HepG2 (cell line): ENCODE measurements around the gene ACACB. TPM values are rescaled to one million over a fixed set of nuclear protein-coding genes. Genes with fewer than 3 reads are reported as not detected.
A peak's percentile ranks its signal among the peaks of the same experiment; 100 is the strongest.

Source experiments
- CEBPG ChIP-seq: IDR thresholded peaks from 2 replicates; pipeline ENCODE4 v1.6.1; 2016
- EZH2 ChIP-seq: conservative IDR thresholded peaks from 2 replicates; pipeline ENCODE4 v1.6.1; 2012; ENCODE audit warnings: mild to moderate bottlenecking, low read depth, low read length, moderate library complexity
- HNRNPK ChIP-seq: fragments of 200-400 bp; formaldehyde crosslinking; IDR thresholded peaks from 2 replicates; pipeline ENCODE4 v1.6.1; 2018; ENCODE audit warnings: low read length, low read depth, moderate library complexity, mild to moderate bottlenecking; ENCODE audit not compliant: poor library complexity, severe bottlenecking
- HOXA5 ChIP-seq: sonication (generic); formaldehyde crosslinking; IDR thresholded peaks from 2 replicates; pipeline ENCODE4 v1.4.0; 2020; ENCODE audit warnings: missing genetic modification reagents
- KLF15 ChIP-seq: sonication (generic); formaldehyde crosslinking; IDR thresholded peaks from 2 replicates; pipeline ENCODE4 v1.8.1; 2023; ENCODE audit warnings: borderline replicate concordance, mild to moderate bottlenecking, inconsistent platforms, missing genetic modification reagents, mixed read lengths
- SALL1 ChIP-seq: sonication (generic); formaldehyde crosslinking; IDR thresholded peaks from 2 replicates; pipeline ENCODE4 v1.8.0; 2022; ENCODE audit warnings: mild to moderate bottlenecking, missing genetic modification reagents
- SIX1 ChIP-seq: sonication (generic); formaldehyde crosslinking; IDR thresholded peaks from 2 replicates; pipeline ENCODE4 v1.4.0; 2020; ENCODE audit warnings: missing genetic modification reagents, borderline replicate concordance
- ZNF224 ChIP-seq: sonication (generic); formaldehyde crosslinking; IDR thresholded peaks from 2 replicates; pipeline ENCODE4 v1.5.0; 2020; ENCODE audit warnings: mild to moderate bottlenecking, missing genetic modification reagents
- ZNF232 ChIP-seq: sonication (generic); formaldehyde crosslinking; IDR thresholded peaks from 2 replicates; pipeline ENCODE4 v1.4.0; 2020; ENCODE audit warnings: missing genetic modification reagents, borderline replicate concordance
- ZNF558 ChIP-seq: sonication (generic); formaldehyde crosslinking; IDR thresholded peaks from 2 replicates; pipeline ENCODE4 v1.9.0; 2022; ENCODE audit warnings: mild to moderate bottlenecking, missing genetic modification reagents, borderline replicate concordance
- ZNF563 ChIP-seq: sonication (generic); formaldehyde crosslinking; IDR thresholded peaks from 2 replicates; pipeline ENCODE4 v1.8.0; 2022; ENCODE audit warnings: mild to moderate bottlenecking, moderate library complexity, missing genetic modification reagents
- ZNF777 ChIP-seq: sonication (generic); formaldehyde crosslinking; IDR thresholded peaks from 2 replicates; pipeline ENCODE4 v1.4.0; 2020; ENCODE audit warnings: missing genetic modification reagents
- polyA plus RNA-seq, 8 experiments: library from polyadenylated mRNA; depleted of rRNA in 3 of 8; stranded (reverse) in 7 of 8; unstranded in 1 of 8; fragments of >200 nt; fragmentation: Illumina TruSeq in 4 of 8; extraction: Trizol in 4 of 8; gene quantifications; 2 replicates each; pipeline versions ENCODE4 v1.2.1 to v1.2.3, GENCODE V29; 2011 to 2016; ENCODE audit warnings: low read depth in 4 of 8, missing spikeins in 1 of 8, mixed read lengths in 1 of 8; ENCODE audit not compliant: insufficient read depth in 1 of 8
- total RNA-seq, 5 experiments: library from RNA; depleted of rRNA; stranded (reverse); fragments of >200 nt; fragmentation: Illumina TruSeq; extraction: Trizol; gene quantifications; 2 replicates each; pipeline ENCODE4 v1.2.3, GENCODE V29; 2016; ENCODE audit warnings: low read depth in 1 of 5
- TF ChIP-seq, protein P1 (sequence below): IDR thresholded peaks from 2 replicates; pipeline ENCODE4 v1.6.1; 2016; ENCODE audit warnings: missing compliant biosample characterization, missing genetic modification reagents, borderline replicate concordance
- TF ChIP-seq, protein P2 (sequence below): sonication (generic); formaldehyde crosslinking; IDR thresholded peaks from 2 replicates; pipeline ENCODE4 v1.4.0; 2020; ENCODE audit warnings: missing genetic modification reagents
- TF ChIP-seq, protein P3 (sequence below): sonication (generic); formaldehyde crosslinking; IDR thresholded peaks from 2 replicates; pipeline ENCODE4 v1.9.0; 2021; ENCODE audit warnings: missing genetic modification reagents, borderline replicate concordance
- TF ChIP-seq, protein P4 (sequence below): IDR thresholded peaks from 2 replicates; pipeline ENCODE4 v1.6.1; 2016; ENCODE audit warnings: mild to moderate bottlenecking, missing biosample characterization, missing genetic modification reagents
- TF ChIP-seq, protein P5 (sequence below): conservative IDR thresholded peaks from 2 replicates; pipeline ENCODE4 v1.6.1; 2018; ENCODE audit warnings: missing genetic modification reagents

The ACACB gene
- total and polyA plus RNA-seq, 2 of the 13 experiments (the other 11 are each of a cell fraction or from before 2014, with no cell fraction given) = 6.2 to 8.6 TPM

DNA sequence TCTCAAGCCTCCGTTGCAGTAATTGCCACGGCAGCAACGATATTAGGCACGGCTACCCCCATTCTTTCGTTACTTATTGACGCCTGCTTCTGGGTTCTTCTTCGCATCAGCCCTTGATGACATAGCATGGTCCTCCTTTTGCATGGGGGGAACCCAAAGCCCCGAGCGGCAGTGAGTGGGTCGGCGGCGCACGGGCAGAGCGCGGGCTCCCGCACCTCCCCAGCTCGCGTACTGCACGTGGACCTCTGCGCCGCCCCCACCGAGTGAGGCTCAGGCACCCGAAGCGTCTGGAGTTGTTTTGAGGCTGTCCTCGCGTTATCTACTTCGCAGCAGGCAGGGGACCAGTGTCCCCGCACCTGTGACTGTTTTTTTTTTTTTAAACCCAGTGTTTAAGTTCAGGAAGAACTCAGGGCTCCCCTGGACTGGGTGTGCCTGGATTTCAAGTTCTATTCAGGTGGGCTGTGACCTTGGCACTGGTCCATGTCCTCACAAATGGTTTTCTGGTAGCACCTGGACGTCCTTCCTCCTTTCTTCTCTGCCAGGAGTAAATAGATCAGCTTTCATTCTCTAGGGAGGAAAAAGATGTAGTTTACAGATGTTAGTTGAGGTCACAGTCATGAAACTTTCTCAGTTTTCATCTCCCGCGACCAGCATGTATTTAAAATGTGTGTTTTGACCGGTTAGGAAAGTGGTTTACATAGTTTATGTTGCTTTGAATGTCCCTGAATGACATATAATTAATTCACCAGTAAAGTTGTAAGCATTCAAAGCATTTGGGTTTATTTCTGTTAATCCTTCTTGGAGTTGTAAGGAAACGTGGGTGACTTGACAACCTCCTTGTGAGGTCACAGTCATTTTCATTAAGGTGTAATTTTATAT is 194.1 kb downstream of the ACACB start (continued):
- TF ChIP-seq ZNF232 (CRISPR knock-in tag) = 0 out of 2 replicates have a peak, but pooled peaks have one; percentile 51
- TF ChIP-seq, protein P1, sequence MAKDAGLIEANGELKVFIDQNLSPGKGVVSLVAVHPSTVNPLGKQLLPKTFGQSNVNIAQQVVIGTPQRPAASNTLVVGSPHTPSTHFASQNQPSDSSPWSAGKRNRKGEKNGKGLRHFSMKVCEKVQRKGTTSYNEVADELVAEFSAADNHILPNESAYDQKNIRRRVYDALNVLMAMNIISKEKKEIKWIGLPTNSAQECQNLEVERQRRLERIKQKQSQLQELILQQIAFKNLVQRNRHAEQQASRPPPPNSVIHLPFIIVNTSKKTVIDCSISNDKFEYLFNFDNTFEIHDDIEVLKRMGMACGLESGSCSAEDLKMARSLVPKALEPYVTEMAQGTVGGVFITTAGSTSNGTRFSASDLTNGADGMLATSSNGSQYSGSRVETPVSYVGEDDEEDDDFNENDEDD = peak; percentile 25; the same call in 1 of the 2 replicates
- TF ChIP-seq, protein P2, sequence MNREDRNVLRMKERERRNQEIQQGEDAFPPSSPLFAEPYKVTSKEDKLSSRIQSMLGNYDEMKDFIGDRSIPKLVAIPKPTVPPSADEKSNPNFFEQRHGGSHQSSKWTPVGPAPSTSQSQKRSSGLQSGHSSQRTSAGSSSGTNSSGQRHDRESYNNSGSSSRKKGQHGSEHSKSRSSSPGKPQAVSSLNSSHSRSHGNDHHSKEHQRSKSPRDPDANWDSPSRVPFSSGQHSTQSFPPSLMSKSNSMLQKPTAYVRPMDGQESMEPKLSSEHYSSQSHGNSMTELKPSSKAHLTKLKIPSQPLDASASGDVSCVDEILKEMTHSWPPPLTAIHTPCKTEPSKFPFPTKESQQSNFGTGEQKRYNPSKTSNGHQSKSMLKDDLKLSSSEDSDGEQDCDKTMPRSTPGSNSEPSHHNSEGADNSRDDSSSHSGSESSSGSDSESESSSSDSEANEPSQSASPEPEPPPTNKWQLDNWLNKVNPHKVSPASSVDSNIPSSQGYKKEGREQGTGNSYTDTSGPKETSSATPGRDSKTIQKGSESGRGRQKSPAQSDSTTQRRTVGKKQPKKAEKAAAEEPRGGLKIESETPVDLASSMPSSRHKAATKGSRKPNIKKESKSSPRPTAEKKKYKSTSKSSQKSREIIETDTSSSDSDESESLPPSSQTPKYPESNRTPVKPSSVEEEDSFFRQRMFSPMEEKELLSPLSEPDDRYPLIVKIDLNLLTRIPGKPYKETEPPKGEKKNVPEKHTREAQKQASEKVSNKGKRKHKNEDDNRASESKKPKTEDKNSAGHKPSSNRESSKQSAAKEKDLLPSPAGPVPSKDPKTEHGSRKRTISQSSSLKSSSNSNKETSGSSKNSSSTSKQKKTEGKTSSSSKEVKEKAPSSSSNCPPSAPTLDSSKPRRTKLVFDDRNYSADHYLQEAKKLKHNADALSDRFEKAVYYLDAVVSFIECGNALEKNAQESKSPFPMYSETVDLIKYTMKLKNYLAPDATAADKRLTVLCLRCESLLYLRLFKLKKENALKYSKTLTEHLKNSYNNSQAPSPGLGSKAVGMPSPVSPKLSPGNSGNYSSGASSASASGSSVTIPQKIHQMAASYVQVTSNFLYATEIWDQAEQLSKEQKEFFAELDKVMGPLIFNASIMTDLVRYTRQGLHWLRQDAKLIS (CRISPR knock-in tag) = no peak
- TF ChIP-seq SIX1 (CRISPR knock-in tag) = no peak
- no peak for TF ChIP-seq CEBPG
- TF ChIP-seq ZNF563 (CRISPR knock-in tag) = 0 out of 2 replicates have a peak, but pooled peaks have one; percentile 34
- TF ChIP-seq HNRNPK = no peak
- no peak for TF ChIP-seq KLF15 (CRISPR knock-in tag)
- TF ChIP-seq, protein P3, sequence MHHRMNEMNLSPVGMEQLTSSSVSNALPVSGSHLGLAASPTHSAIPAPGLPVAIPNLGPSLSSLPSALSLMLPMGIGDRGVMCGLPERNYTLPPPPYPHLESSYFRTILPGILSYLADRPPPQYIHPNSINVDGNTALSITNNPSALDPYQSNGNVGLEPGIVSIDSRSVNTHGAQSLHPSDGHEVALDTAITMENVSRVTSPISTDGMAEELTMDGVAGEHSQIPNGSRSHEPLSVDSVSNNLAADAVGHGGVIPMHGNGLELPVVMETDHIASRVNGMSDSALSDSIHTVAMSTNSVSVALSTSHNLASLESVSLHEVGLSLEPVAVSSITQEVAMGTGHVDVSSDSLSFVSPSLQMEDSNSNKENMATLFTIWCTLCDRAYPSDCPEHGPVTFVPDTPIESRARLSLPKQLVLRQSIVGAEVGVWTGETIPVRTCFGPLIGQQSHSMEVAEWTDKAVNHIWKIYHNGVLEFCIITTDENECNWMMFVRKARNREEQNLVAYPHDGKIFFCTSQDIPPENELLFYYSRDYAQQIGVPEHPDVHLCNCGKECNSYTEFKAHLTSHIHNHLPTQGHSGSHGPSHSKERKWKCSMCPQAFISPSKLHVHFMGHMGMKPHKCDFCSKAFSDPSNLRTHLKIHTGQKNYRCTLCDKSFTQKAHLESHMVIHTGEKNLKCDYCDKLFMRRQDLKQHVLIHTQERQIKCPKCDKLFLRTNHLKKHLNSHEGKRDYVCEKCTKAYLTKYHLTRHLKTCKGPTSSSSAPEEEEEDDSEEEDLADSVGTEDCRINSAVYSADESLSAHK (CRISPR knock-in tag) = no peak
- TF ChIP-seq EZH2 = peak; percentile 97; the same call in 1 of the 2 replicates
- TF ChIP-seq HOXA5 (CRISPR knock-in tag) = peak; percentile 25; the same call in 1 of the 2 replicates
- TF ChIP-seq, protein P4, sequence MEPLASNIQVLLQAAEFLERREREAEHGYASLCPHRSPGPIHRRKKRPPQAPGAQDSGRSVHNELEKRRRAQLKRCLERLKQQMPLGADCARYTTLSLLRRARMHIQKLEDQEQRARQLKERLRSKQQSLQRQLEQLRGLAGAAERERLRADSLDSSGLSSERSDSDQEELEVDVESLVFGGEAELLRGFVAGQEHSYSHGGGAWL = 0 out of 2 replicates have a peak, but pooled peaks have one; percentile 25
- peak; percentile 22; the same call in 1 of the 2 replicates for TF ChIP-seq SALL1
- TF ChIP-seq, protein P5, sequence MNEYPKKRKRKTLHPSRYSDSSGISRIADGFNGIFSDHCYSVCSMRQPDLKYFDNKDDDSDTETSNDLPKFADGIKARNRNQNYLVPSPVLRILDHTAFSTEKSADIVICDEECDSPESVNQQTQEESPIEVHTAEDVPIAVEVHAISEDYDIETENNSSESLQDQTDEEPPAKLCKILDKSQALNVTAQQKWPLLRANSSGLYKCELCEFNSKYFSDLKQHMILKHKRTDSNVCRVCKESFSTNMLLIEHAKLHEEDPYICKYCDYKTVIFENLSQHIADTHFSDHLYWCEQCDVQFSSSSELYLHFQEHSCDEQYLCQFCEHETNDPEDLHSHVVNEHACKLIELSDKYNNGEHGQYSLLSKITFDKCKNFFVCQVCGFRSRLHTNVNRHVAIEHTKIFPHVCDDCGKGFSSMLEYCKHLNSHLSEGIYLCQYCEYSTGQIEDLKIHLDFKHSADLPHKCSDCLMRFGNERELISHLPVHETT (CRISPR knock-in tag) = no peak
- TF ChIP-seq ZNF558 (CRISPR knock-in tag) = no peak
- peak; percentile 24 for TF ChIP-seq ZNF777 (CRISPR knock-in tag)
- TF ChIP-seq ZNF224 (CRISPR knock-in tag) = 0 out of 2 replicates have a peak, but pooled peaks have one; percentile 25
